Measurements from ENCODE around the gene PDE4B.

PDE4B gene

DNA sequence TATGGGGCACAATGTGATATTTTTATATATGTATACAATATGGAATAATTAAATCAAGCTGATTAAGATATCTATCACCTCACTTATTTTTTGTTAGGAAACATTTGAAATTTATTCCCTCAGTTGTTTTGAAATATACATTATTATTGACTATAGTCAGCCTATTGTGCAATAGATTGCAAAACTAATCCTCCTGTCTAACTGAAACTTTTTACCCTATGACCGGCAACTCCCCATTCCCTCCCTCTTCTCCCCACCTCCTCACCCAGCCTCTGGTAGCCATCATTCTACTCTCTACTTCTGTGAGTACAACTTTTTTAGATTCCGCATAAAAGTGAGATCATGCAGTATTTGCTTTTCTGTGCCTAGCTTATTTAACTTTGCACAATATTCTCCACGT lies 623.6 kb downstream of the PDE4B start:
- TF ChIP-seq, protein P1, sequence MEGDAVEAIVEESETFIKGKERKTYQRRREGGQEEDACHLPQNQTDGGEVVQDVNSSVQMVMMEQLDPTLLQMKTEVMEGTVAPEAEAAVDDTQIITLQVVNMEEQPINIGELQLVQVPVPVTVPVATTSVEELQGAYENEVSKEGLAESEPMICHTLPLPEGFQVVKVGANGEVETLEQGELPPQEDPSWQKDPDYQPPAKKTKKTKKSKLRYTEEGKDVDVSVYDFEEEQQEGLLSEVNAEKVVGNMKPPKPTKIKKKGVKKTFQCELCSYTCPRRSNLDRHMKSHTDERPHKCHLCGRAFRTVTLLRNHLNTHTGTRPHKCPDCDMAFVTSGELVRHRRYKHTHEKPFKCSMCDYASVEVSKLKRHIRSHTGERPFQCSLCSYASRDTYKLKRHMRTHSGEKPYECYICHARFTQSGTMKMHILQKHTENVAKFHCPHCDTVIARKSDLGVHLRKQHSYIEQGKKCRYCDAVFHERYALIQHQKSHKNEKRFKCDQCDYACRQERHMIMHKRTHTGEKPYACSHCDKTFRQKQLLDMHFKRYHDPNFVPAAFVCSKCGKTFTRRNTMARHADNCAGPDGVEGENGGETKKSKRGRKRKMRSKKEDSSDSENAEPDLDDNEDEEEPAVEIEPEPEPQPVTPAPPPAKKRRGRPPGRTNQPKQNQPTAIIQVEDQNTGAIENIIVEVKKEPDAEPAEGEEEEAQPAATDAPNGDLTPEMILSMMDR (IDR thresholded peaks at IDR 0.05), result no peak

- TF ChIP-seq, protein P1 (IDR thresholded peaks at IDR 0.05), result no peak
Observed at GRCh38 chr1:66418021-66418420, 625.3 kb downstream of the PDE4B start.

GRCh38 chr1:66422804-66423203 lies 630.1 kb downstream of the PDE4B start:
- TF ChIP-seq, protein P1 (IDR thresholded peaks at IDR 0.05), result no peak

All from LNCAP (cell line).